Stimulated activated naive CD4-positive, alpha-beta T cell (primary cell): Measurements from ENCODE around the gene MMADHC.

Experiments
- DNase-seq, 6 experiments: peaks; one replicate each; lab custom pipeline; 2025; lab: John Stamatoyannopoulos, UW

Gene MMADHC

GRCh38 chr2:149556452-149556851, 31.1 kb downstream of the MMADHC start:
- DNase-seq: no peak

DNA sequence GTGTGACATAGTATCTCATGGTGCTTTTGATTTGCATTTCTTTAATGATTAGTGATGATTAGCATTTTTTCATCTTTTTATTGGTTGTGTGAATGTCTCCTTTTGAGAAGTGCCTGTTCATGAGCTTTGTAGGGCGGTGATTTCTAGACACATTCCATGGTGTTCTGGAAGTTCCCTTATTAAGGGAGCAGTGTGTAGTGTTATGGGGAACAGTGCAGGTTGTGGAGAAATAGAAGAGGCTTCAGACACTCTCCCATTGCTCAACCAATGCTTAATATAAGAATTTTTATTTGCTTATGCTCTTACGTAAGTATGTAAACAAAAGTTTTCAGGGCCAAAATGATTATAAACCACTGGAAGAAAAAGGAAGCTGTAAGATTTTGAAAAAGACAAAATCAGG, 34.7 kb downstream of the MMADHC start:
- DNase-seq: no peak

GRCh38 chr2:149552226-149552625, 35.3 kb downstream of the MMADHC start:
- no peak for DNase-seq

DNA sequence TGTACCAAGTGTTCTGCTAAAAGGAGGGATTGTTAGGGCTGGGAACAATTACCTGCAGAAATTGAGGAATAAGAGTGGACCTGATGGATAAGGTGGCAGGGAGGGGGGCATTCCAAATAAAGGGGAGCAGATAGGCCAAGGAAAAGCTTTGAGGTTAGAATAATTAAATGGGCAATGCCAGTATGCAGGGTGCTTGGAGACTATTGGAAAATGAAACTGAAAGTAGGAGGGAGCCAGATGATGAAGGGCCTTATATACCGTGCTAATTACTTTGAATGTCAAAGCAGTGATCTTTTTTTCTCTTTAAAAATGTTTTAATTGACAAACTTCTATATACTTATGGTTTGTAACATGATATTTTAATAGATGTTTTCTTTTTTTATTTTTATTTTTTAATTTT, 42.9 kb downstream of the MMADHC start:
- DNase-seq: peak in 2 of 6 experiments; percentile 13 to 20

DNA sequence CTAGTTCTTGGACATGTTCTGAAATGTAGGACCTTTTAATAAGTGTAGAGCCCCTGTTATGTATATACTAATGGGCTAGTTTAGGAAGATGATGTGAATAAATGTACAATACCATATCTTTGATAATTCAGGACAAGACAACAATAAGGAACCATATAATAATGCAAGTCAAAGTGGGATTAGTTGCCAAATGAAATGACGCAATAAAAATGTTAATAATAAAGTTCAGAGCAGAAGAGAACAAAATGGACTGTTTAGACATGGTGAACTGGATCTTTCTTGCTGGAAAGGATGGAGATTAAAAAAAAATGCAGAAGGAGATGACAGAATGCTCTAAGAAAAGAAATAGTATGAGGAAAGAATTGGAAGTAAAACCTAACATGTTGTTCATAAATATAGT, 43.7 kb downstream of the MMADHC start:
- DNase-seq: no peak

DNA sequence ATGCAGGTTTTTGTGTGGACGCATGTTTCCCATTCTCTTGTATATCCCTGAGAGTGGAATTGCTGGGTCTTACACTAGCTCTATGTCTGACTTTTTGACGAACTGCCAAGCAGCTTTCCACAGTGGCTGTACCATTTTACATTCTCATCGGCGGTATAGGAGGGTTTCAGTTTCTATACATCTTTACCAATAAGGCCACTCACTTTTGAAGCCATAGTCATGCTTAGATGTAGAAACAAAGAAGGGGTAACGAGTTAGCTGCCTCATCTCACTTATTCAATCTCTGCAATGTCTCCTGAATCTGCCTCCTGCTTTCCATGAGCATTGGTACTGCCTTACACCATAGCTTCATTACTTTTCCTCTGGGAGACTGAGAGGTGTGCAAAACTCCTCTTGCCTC, 47.4 kb downstream of the MMADHC start:
- DNase-seq: no peak

GRCh38 chr2:149538138-149538833, 49.3 kb downstream of the MMADHC start:
- no peak for DNase-seq

DNA sequence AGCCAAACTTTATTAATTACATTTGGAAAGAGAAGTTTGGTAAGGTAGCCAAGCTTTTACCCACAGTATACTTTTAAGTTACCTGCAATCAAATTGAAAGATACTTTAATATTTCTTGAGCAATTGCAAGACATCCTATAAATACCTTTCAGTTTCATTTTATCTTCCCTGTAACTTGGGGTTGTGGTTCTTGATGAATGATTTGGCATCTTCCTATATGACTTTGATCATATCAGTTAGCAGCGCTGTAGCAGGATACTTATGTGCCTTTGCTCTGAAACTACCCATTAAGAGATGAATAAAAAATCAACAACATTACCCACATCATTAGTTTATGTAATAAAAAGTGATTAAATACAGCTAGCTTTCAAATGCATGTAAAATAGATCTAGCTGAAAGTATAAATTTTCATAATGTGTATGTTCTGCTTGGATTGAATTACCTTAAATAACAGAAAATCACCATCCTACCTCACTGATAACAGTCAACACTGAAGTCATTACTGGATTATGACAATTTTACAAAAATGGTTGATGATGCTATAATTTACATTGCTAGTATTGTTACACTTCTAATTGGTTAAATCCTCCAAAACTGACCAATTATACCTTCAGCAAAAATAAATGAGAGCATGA, 50.4 kb downstream of the MMADHC start:
- DNase-seq: no peak

GRCh38 chr2:149536649-149537048, 50.9 kb downstream of the MMADHC start:
- DNase-seq: no peak

GRCh38 chr2:149534674-149535073, 52.9 kb downstream of the MMADHC start:
- DNase-seq: no peak

GRCh38 chr2:149528983-149529382, 58.6 kb downstream of the MMADHC start:
- no peak for DNase-seq

- DNase-seq: no peak
Observed at GRCh38 chr2:149527998-149528755, 59.4 kb downstream of the MMADHC start.

DNA sequence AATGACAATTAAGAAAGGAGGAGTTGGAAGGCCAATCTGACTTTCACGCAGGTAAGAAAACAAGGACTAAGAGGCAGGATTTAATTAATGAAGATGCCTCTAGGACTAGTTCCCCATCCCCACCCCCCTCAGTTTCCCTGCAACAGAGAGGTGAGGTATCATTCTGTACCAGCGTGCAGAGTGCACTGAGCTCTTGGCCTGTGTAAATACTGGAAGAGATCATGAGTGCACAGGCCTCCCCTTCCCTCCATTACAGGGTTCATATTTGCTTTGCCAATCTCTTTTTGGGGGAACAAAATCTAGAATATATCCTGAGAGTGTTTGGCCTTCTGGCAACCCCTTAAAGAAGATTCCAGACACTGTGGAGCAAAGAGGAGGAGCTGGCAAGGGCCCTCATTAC, 60.9 kb downstream of the MMADHC start:
- DNase-seq: no peak

- no peak for DNase-seq
Observed at GRCh38 chr2:149525323-149525722, 62.3 kb downstream of the MMADHC start.
